ENCODE results near the gene GALNT18.

DNA sequence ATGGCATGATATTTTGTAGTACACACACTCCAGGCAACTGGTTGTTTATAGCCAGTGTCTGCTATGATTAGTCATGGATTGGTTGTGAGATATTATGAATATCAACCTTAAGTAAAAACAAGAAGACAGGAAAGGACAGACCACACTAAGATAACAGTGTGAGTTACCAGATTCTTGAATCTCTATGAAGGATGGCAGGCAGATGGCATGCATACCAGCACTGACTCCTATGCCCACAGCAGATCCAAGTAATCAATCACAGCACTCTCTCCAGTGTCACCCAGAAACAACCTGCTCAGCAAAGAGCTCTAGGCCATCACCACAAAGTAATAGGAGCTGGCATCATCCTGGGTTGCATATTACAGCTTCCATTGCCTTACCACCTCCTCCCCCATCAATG lies 116.6 kb downstream of the GALNT18 start:
- TF ChIP-seq CTCF (IDR thresholded peaks at IDR 0.05) (no peak), POLR2AphosphoS5 (IDR thresholded peaks at IDR 0.05) (no peak), POLR2A (IDR thresholded peaks at IDR 0.05) (no peak)

Data from prostate gland (tissue), 2 donors.